Fibroblast of peridontal ligament (primary cell): ENCODE results near the gene SELENOT.
"Not testable (repeated sequence)": the region's sequence is repeated elsewhere in the genome, so short reads cannot be mapped to it uniquely, and the experiment has no call there.

Experiments used
- DNase-seq: peaks from one replicate; pipeline ENCODE4 v3.0.0-alpha.2; 2010; ENCODE audit errors: extremely low read depth

SELENOT gene

DNA sequence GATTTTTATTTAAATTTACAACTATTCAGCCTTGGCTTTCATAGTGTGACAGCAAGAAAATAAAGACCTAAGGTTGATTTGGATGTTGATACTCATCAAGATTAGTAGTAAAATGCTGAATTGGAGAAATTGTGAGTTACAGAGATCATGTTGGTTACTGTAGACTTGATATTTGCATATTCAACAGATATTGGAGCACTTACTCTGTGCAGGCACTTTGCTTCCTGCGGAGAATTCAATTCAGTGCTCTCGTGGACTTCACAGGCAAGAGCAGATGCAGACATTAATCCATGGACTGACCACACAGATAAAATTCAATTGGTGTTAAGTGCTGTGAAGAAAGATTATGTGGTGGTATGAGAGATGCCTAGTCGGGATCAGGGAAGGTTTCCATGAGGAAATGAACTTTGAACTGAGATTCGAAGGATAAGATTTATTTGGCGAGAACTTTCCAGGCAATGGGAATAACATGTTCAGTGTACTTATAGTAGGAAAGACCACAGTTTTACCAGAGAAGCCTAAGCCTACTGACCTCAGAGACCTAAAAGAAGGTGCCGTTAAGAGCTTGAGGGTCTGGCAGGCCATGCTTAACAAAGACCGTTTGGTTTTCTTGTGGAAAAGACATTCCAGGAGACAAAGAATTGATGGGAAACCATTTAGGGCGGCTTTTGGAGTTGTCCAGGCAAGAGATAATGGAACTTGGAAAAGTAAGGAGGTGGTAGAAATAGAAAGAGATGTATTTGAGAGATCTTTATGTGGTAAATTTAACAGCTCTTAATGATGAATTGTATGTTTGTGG lies 4.3 kb downstream of the SELENOT start:
- DNase-seq, result no peak

DNA sequence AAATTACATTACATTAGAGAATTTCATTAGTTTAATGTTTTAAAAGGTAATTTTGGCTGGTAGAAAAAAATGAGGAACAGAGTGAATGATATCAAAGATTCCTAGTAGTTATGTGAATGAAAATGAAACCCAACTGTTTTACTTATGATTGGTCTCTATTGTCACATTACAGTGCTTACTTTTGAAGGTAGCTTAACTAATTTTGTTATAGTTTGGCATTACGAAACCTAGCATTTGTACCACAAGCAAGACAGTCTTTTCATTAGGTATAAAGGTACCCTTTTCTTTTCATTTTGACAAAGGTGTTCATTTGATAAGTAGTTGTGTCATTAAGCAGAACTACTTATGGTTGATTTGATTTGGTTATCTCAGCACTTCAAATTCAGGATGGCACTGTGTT lies 6.9 kb downstream of the SELENOT start:
- no peak for DNase-seq

DNA sequence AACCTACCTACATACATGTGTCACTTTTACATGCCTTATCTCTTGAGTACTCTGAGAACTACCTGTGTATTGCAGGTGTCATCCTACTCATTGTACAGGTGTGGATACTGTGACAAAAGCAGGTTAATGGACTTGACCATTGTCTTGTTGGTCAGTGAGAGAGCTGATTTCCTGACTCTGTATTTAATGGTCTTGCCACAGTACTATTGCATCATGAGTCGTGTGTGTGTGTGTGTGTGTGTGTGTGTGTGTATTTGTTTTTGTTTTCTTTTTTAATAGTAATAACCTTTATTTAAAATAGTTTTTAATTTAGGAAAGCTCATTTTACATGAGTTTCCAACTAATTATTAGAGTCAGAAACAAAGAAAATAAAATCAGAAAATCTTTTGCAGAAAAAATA lies 7.7 kb downstream of the SELENOT start:
- DNase-seq, result no peak

DNA sequence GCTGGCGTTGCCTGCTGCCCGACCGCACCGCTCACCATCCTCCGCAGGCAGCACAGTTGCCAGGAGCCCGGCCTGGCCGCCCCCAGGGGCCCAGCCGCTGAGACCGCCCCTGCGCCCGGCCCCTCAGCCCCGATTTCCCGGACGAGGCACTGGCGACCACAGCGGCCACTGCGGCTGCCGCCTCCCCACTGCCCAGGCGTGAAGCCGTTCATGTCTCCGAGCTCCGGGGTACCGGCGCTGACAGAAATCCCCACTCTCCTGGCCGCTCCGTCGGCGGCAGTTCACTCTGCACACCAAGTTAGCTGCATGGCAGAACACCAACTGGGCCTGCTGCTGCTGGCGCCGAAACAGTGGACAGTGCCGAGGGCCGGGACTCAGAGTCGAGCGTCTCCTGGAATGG lies 8.5 kb downstream of the SELENOT start:
- DNase-seq, result no peak

DNA sequence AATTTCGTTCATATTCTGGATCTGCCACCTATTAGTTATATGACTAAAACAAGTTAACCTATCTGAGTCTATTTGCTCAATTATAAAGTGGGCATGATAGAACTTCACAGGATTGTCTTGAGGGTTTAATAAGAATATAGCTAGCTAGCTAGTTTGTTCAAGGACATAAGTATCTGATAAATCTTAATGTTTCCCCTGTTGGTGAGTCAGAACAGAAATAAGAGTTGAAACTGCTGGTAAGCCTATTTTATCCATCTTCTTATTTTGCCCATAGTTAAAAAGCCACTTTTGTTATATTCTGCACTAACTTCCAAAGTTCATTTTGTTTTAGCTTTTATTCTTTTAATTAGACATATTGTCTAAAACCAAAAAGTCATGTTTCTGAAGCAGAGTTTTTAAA lies 9.4 kb downstream of the SELENOT start:
- no peak for DNase-seq

DNA sequence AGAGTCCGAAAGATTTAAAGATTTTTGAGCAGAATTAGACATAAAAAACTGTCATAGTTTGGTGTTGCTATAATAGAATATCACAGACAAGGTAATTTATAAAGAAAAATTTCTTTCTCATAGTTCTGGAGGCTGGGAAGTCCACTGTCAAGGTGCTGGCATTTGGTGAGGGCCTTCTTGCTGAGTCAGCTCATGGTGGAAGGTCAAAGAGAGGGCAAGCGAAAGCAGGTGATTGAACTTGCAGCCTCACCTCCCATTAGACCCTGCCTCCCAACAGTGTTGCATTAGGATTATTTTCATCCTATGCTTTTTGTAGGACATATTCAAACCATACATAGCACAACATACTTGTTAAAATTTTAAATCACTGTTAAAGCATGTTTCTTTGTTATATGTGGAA lies 9.9 kb downstream of the SELENOT start:
- DNase-seq, result no peak

DNA sequence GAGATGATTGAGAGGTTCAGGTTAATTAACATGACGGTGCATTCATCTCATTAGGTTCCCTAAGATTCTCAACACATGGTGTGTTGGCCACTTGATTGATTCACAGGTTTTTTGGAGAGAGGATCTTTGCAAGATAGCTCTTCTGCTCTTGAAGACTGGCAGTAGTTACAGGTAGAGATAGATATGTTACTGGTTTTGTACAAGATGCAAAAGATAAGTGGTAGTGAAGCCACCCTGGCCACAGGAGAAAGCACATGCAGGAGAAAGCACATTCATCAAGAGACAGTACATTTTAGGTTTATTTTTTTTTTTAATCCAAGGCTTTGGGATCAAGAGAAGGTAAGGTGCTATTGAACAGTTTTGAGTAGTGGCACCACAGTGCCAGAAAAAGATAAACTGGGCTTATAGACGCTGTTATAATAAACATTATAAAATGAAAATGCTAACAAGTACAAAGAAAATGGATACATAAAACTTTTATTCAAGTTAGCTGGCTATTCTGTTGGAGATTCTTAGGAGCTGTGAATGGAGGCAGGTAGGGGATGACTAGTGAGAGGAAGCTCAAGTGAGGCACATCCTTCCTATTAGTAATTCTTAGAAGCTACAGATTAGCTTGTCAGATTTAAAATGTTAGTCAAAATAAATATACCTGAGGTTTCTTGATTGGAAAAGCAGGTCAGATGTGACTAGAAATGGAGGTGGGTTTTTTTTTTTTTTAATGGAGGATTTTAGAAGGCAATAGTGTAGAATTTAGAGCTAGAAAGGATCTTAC lies 10.8 kb downstream of the SELENOT start:
- DNase-seq, result no peak

DNA sequence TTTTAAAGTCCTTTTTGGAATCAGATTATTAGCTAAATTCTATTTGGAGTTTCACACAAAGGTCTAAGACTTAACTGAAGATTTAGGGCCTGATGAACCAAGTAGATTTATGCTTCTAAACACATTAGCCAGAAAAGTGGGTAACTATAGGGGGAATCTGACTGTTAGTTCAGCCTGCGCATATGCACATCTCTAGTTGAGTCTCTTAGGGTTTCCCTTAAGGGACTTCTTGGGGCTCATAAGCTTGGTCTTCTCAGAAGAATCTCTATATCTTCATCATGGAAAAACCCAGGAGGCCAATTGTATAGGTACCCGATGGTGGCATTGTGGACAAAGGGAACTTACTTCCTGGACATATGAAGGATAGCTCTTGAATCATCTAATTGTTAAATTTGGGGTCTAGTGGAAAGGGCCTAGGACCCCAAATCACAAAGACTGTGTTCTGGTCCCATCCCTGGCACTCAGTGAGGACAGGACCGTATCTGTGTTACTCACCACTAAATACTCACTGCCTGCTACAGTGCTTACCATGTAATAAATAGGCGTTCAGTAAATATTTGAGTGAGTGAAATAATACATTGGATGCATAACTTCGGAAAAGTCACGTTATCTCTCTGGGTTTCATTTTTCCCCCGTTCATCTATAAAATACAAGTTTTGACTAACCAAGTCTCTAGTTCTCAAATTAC lies 17.0 kb downstream of the SELENOT start:
- no peak for DNase-seq

DNA sequence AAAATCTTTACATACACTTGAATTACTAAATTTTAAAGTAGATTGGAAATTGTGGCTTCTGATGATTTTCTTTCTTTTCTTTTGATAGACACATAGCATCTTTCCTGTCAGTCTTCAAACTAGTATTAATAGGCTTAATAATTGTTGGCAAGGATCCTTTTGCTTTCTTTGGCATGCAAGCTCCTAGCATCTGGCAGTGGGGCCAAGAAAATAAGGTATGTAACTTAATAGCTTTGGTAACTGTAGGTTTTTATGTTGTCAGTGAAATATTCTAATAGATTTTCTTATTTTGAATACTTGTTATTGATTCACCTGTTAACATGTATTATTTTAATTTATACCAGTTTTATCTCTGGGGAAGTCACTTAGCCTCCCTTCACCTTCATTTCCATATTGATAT lies 19.8 kb downstream of the SELENOT start:
- not testable (repeated sequence) for DNase-seq

DNA sequence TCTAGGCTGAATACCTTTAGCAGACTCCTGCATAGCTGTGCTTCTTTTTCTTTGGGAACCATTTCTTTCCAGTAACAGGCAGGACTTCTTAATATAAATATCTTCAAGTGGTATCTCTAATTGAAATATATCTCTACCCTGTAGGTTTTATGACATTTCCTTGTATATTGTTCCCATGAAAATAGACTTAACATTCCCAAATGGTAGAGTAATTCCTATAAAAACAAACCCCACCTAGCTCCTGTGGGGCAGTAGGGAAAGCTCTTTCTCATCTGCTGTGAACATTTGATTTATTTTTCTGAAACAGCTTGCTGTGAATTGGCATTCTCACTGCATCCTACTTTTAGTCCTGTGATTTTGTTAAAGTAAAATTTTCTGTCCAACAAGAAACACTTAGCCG lies 20.8 kb downstream of the SELENOT start:
- no peak for DNase-seq

DNA sequence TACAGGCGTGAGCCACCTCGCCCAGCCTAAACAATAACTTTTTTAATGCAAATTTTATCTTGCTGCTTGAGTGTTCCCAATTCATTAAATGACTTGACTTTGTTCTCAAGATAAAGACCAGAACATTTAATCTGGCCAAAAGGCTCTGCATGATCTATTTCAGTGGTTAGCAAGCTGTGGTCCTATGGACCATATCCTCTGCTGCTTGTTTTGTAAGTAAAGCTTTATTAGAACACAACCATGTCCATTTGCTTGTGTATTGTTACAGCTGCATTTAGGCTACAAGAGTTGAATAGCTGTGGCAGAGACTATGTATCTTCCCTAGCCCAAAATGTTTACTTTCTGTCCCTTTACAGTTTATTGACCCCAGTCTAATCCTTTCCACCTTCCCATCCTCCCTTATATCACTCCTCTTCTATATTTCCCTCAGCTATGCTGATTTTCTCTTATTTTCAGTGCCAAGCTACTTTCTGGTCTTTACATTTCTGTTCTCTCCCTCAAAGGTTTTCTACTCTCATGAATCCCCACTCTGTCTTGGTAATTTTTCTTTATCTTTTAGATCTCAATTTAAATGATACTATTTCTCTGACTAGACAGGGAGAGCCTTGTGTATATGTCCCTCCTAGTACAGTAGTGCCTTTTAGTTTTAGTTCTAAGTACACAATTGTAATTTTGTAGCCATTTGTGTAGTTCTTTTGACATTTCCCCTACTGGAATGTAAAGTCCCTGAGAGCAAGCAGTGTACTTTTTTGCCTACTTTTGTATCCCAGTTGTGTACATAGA lies 23.2 kb downstream of the SELENOT start:
- DNase-seq, result no peak

DNA sequence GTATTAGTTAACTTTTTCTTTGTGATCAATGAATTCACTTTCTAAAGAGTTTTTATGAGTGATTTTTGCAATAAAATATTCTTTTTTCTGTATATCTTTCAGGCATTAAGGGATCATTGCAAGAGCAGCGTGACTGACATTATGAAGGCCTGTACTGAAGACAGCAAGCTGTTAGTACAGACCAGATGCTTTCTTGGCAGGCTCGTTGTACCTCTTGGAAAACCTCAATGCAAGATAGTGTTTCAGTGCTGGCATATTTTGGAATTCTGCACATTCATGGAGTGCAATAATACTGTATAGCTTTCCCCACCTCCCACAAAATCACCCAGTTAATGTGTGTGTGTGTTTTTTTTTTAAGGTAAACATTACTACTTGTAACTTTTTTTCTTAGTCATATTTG lies 24.4 kb downstream of the SELENOT start:
- peak; percentile 85 for DNase-seq

DNA sequence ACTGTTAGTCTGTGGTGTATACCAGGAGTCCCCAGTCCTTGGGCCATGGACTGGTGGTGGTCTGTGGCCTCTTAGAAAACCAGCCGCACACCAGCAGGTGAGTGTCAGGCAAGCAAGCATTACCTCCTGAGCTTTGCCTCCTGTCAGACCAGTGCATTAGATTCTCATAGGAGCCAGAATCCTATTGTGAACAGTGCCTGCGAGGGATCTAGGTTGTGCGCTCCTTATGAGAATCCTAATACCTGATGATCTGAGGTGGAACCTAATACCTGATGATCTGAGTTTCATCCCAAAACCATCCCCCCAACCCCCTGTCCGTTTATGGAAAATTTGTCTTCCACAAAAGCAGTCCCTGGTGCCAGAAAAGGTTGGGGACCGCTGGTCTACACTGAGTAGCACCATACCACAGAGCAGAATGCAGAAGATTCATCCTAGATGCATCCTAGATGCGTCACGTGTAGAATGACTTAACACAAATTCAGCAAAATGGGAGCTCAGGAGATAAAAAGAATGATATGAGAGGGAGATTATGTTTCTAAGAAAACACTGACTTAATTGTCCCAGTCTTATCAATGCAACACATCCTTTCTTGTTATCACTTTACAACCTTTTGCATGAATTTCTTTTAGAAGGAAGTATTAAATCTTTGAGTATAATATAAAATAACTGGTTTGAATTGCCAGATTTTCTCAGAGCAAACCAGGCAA lies 28.5 kb downstream of the SELENOT start:
- DNase-seq, result no peak

DNA sequence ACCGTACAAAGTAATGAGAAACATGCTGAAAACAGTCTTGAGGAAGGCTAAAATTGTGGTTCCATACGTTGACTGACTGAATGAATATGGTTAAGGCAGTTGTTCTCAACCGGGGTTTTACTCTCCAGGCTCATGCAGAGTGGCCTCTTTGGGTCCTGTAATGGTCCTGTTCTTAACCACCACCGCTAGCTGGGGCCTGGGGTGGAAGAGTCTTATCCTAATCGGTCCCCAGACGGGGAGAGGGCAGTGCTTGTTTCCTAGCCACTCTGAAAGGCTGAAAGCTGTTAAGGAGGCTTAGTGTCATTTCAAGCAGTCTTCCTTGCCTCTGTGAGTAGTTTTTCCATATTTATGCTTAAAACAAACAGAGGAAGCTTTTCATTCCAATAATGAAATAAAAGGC lies 32.0 kb downstream of the SELENOT start:
- DNase-seq, result no peak

DNA sequence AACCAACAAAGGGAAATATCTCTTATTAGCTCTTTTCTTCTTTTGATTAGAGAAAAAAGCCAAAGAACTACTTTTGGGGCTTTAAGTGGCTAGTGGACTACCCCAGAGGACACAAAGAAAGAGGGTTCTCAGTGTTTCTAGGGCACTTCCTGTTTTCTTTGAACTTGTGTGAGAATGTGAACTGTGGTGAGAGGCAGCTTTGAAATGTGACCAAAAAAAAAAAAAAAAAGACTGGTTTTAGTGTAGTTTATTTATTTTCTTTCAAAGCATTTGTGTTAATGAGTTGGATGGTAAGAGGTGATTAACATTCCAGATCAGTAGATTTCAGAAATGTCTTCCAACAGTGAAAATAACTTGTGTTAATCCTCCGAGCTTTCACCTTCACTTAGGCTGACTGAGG lies 32.4 kb downstream of the SELENOT start:
- no peak for DNase-seq

DNA sequence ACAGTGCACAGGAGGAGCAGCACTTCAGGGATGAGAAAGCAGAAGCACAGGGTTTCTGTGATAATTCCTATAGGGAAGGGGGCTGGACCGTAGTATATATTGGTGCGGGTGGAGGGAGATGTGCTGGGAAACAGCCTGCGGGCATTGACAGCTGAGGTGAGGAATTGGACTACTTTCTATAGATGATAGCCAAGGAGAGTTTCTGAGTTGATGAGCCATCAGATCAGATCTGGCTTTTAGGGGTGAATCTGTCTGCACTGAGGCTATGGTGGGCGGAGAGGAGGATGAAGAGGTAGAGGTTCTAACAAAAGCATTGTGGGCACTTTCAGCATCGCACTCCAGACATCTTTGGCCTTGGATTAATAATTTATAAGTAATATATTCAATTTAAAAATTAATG lies 33.1 kb downstream of the SELENOT start:
- DNase-seq, result no peak

DNA sequence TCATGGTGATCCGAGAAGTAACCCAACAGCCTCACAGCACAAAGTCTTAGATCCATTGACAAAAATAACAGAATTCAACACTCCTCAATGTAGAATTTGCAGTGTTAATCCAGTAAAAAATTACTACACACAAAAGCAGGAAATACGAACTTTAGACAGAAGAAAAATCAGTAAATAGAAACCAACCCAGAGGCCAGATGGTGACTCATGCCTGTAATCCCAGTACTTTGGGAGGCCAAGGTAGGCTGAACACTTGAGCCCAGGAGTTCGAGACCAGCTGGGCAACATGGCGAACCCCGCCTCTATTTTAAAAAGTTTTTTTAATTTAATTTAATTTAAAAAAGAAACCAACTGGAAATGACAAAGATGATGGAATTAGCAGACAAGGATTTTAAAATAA lies 36.1 kb downstream of the SELENOT start:
- peak; percentile 13 for DNase-seq

DNA sequence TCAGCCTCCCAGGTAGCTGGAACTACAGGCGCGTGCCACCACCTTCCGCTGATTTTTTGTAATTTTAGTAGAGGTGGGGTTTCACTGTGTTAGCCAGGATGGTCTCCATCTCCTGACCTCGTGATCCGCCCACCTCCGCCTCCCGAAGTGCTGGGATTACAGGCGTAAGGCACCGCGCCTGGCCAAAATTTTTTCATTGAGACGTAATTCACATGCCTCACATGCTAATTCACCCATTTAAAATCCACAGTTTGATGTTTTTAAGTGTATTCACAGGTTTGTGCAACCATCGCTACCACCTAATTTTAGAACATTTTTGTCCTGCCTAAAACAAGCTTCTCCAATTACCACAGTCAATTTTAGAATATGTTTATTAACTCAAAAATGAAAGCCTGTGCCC lies 37.1 kb downstream of the SELENOT start:
- DNase-seq, result no peak

DNA sequence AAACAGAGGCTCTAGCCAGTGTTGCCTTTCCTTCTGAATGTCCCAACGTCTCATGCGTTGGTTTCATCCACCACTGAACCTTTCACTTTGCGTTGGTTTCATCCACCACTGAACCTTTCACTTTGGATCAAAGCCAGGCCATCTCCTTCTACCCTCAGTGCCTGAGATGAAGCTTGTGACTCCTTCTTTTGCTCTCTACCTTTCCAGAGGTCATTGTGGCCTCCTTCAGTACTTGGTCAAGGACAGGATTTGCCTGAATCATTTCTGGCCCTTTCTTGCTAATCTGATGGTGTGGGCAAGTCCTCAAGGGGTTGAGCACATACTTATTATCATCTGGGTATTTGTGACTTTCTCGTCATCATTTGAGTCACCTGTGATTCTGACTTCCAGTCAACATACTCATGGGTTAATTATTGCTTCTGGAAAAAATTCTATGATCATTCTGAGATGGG lies 50.0 kb downstream of the SELENOT start:
- DNase-seq, result no peak

DNA sequence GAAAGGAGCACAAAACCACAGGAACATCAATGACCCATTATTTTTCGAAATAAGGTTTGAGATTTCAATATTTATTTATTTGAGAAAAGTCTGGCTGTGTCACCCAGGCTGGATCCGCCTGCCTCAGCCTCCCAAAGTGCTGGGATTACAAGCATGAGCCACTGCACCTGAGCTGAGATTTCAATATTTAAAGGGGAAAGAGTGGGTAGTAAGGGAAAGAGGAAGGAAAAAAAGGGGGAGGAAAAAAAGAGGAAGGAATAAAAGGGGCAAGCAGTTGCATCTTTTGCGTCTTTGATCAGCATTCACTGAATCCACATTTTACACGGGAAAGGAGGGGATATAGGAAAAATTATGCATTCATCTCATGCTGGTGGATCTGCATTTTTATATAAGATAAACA lies 53.2 kb downstream of the SELENOT start:
- DNase-seq, result no peak
